SK-N-MC (cell line): Measurements from ENCODE around the gene NFAT5.

ENCODE experiments used
- EZH2 ChIP-seq: fragments of 200-600 bp; sonication (generic); IDR thresholded peaks from one replicate; pipeline ENCODE4 v1.6.1; 2017; ENCODE audit warnings: antibody characterized with exemption
- FOXP2 ChIP-seq: optimal IDR thresholded peaks from 2 replicates; pipeline ENCODE3; 2011; ENCODE audit warnings: mild to moderate bottlenecking, moderate library complexity; ENCODE audit not compliant: insufficient read depth; ENCODE audit errors: extremely low read length, control extremely low read depth
- POLR2AphosphoS5 ChIP-seq: IDR thresholded peaks from 2 replicates; pipeline ENCODE4 v1.6.1; 2012; ENCODE audit warnings: mild to moderate bottlenecking, low read depth, low read length, borderline replicate concordance

DNA sequence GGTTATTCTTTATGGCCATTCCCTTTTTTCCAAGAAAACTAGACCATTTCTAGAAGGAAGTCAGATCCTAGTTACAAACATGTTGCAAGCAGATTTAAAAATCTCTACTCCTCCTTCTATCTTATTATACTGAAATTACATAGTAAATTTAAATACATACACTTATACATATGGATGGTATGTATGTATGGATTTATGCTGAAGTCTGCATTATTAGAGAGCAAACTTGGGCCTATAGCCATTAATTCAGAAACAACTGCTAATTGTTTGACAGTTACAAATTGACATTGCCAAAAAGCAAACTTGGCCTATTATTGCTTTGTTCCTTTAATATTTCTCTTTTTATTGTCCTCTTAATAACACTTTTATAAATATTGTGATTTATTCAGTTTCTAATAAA, 67.1 kb downstream of the NFAT5 start:
- no peak for TF ChIP-seq POLR2AphosphoS5
- no peak for TF ChIP-seq EZH2
- no peak for TF ChIP-seq FOXP2
